Neutrophil (primary cell): ENCODE data around the gene COX6A2.
"Not testable (repeated sequence)": the region's sequence is repeated elsewhere in the genome, so short reads cannot be mapped to it uniquely, and the experiment has no call there.

ENCODE experiments used
- H3K27ac ChIP-seq: fragments of 200-600 bp; sonication (generic); 2 replicates; pipeline ENCODE4 v1.5.1; 2016; ENCODE audit warnings: mild to moderate bottlenecking, moderate library complexity
- H3K27me3 ChIP-seq: fragments of 200-600 bp; sonication (generic); 2 replicates; pipeline ENCODE4 v1.6.0; 2016; ENCODE audit warnings: mild to moderate bottlenecking
- H3K36me3 ChIP-seq: fragments of 200-600 bp; sonication (generic); 2 replicates; pipeline ENCODE4 v1.5.1; 2017
- H3K4me1 ChIP-seq, 2 experiments: fragments of 200-600 bp in 1 of 2; sonication (generic) in 1 of 2; 1 replicate in 1 of 2; 2 replicates in 1 of 2; pipeline versions ENCODE4 v1.5.1 to v1.6.1; 2013 to 2016; ENCODE audit warnings: low read depth in 1 of 2, low read length in 1 of 2, mild to moderate bottlenecking in 1 of 2, moderate library complexity in 1 of 2; ENCODE audit not compliant: control insufficient read depth in 1 of 2, insufficient read depth in 1 of 2
- H3K4me3 ChIP-seq, 2 experiments: fragments of 200-600 bp in 1 of 2; sonication (generic) in 1 of 2; 1 replicate in 1 of 2; 2 replicates in 1 of 2; pipeline ENCODE4 v1.5.1; 2013 to 2016; ENCODE audit warnings: low read depth in 1 of 2, low read length in 1 of 2, mild to moderate bottlenecking in 1 of 2, moderate library complexity in 1 of 2
- H3K9me3 ChIP-seq: fragments of 200-600 bp; sonication (generic); 2 replicates; pipeline ENCODE4 v1.5.1; 2016
- CTCF ChIP-seq: fragments of 200-600 bp; sonication (generic); IDR thresholded peaks from 2 replicates; pipeline ENCODE4 v1.5.1; 2016; ENCODE audit warnings: antibody characterized with exemption

Gene COX6A2

GRCh38 chr16:31420037-31420436 lies 8.1 kb downstream of the COX6A2 start:
- TF ChIP-seq CTCF, result no peak
- H3K4me1 ChIP-seq, result no peaks in the 10 kb centered on the region
- H3K4me3 ChIP-seq, result no peak overlapping the region
- no peaks in the 10 kb centered on the region for H3K27me3 ChIP-seq
- no peaks in the 10 kb centered on the region for H3K9me3 ChIP-seq
- H3K36me3 ChIP-seq, result no peaks in the 10 kb centered on the region
- no peak overlapping the region for H3K27ac ChIP-seq

- Histone ChIP-seq H3K4me3 (no peak overlapping the region), H3K9me3 (no peaks in the 10 kb centered on the region), H3K27me3 (peaks cover 5% of the 10 kb centered on the region), H3K27ac (no peak overlapping the region), H3K36me3 (no peaks in the 10 kb centered on the region), H3K4me1 (no peaks in the 10 kb centered on the region)
- TF ChIP-seq CTCF, result no peak
Measured at GRCh38 chr16:31417916-31418315, 10.2 kb downstream of the COX6A2 start.

GRCh38 chr16:31417036-31417435 lies 11.1 kb downstream of the COX6A2 start:
- H3K36me3 ChIP-seq, H3K27me3 ChIP-seq, H3K9me3 ChIP-seq, H3K4me1 ChIP-seq, H3K4me3 ChIP-seq, H3K27ac ChIP-seq: not testable (repeated sequence)

GRCh38 chr16:31416371-31416770 lies 11.8 kb downstream of the COX6A2 start:
- Histone ChIP-seq H3K27ac (no peak overlapping the region), H3K4me1 (no peaks in the 10 kb centered on the region), H3K9me3 (no peaks in the 10 kb centered on the region), H3K4me3 (no peak overlapping the region), H3K36me3 (no peaks in the 10 kb centered on the region), H3K27me3 (peaks cover 9% of the 10 kb centered on the region)
- TF ChIP-seq CTCF, result no peak

- Histone ChIP-seq H3K36me3 (no peaks in the 10 kb centered on the region), H3K4me3 (no peak overlapping the region), H3K27ac (no peak overlapping the region), H3K4me1 (no peaks in the 10 kb centered on the region), H3K9me3 (no peaks in the 10 kb centered on the region), H3K27me3 (peaks cover 9% of the 10 kb centered on the region)
- TF ChIP-seq CTCF, result no peak
Measured at GRCh38 chr16:31414706-31415105, 13.5 kb downstream of the COX6A2 start.

- Histone ChIP-seq H3K27ac (no peak overlapping the region), H3K36me3 (no peaks in the 10 kb centered on the region), H3K9me3 (no peaks in the 10 kb centered on the region), H3K27me3 (peaks cover 9% of the 10 kb centered on the region), H3K4me1 (no peaks in the 10 kb centered on the region), H3K4me3 (no peak overlapping the region)
- no peak for TF ChIP-seq CTCF
Measured at GRCh38 chr16:31413943-31414342, 14.2 kb downstream of the COX6A2 start.
